WTC11 (cell line): Measurements from ENCODE around the gene CARHSP1. TPM values are rescaled to one million over a fixed set of nuclear protein-coding genes. Genes with fewer than 3 reads are reported as not detected.

Source experiments
- ATAC-seq: fragments of 200-7000 bp; cut with Tn5 transposase; 2 replicates; pipeline ENCODE4 v1.10.0; 2021; ENCODE audit warnings: mild to moderate bottlenecking, moderate library complexity
- CTCF ChIA-PET: fragments of 300-600 bp; sonication (Branson Sonifier 250); formaldehyde crosslinking; loops from one replicate; lab custom pipeline; 2021; ENCODE audit warnings: antibody characterized with exemption; lab: Charles Lee
- POLR2A ChIA-PET: fragments of 350-600 bp; sonication (Branson Sonifier 250); formaldehyde crosslinking; loops from one replicate; lab custom pipeline; 2021; ENCODE audit warnings: antibody characterized with exemption; lab: Charles Lee
- DNase-seq: peaks from one replicate; pipeline ENCODE4 v3.0.0; 2021; ENCODE audit warnings: low spot score
- H3K27ac Mint-ChIP-seq: 2 replicates; pipeline ENCODE4 v1.8.0; 2021; ENCODE audit warnings: mixed read lengths
- H3K27me3 Mint-ChIP-seq: 2 replicates; pipeline ENCODE4 v1.8.0; 2021; ENCODE audit warnings: low read depth, mild to moderate bottlenecking, moderate library complexity, mixed read lengths
- H3K36me3 Mint-ChIP-seq: 2 replicates; pipeline ENCODE4 v1.8.0; 2021; ENCODE audit warnings: mixed read lengths
- H3K4me1 Mint-ChIP-seq: 2 replicates; pipeline ENCODE4 v1.8.0; 2022; ENCODE audit warnings: mixed read lengths
- H3K4me3 Mint-ChIP-seq: 2 replicates; pipeline ENCODE4 v1.8.0; 2021; ENCODE audit warnings: mild to moderate bottlenecking, moderate library complexity, mixed read lengths
- H3K9me3 Mint-ChIP-seq: 2 replicates; pipeline ENCODE4 v1.8.0; 2021; ENCODE audit warnings: mixed read lengths
- ATF3 ChIP-seq: sonication (generic); formaldehyde crosslinking; conservative IDR thresholded peaks from 2 replicates; pipeline ENCODE4 v1.8.1; 2022; ENCODE audit warnings: mild to moderate bottlenecking, missing genetic modification reagents
- E2F5 ChIP-seq: sonication (generic); formaldehyde crosslinking; IDR thresholded peaks from 2 replicates; pipeline ENCODE4 v1.8.1; 2022; ENCODE audit warnings: mild to moderate bottlenecking, moderate library complexity, missing genetic modification reagents
- ESRRA ChIP-seq: sonication (generic); formaldehyde crosslinking; IDR thresholded peaks from 2 replicates; pipeline ENCODE4 v1.8.1; 2022; ENCODE audit warnings: mild to moderate bottlenecking, missing genetic modification reagents, borderline replicate concordance
- GRHL2 ChIP-seq: fragments of 250-450 bp; sonication (Bioruptor Pico); IDR thresholded peaks from 2 replicates; pipeline ENCODE4 v1.8.0; 2022; ENCODE audit warnings: mild to moderate bottlenecking, moderate library complexity; ENCODE audit not compliant: insufficient replicate concordance, severe bottlenecking
- JUN ChIP-seq: sonication (generic); formaldehyde crosslinking; IDR thresholded peaks from 2 replicates; pipeline ENCODE4 v1.8.0; 2023; ENCODE audit warnings: mild to moderate bottlenecking, missing genetic modification reagents
- KAT7 ChIP-seq: sonication (generic); formaldehyde crosslinking; IDR thresholded peaks from 2 replicates; pipeline ENCODE4 v1.8.1; 2023; ENCODE audit warnings: missing genetic modification reagents, mild to moderate bottlenecking, borderline replicate concordance
- MLX ChIP-seq: sonication (generic); formaldehyde crosslinking; IDR thresholded peaks from 2 replicates; pipeline ENCODE4 v1.8.1; 2023; ENCODE audit warnings: mild to moderate bottlenecking, missing genetic modification reagents, moderate library complexity
- MXD4 ChIP-seq: fragments of 250-450 bp; sonication (Bioruptor Pico); IDR thresholded peaks from 2 replicates; pipeline ENCODE4 v1.8.0; 2021; ENCODE audit warnings: mild to moderate bottlenecking, moderate library complexity, borderline replicate concordance
- NR1H2 ChIP-seq: sonication (generic); formaldehyde crosslinking; IDR thresholded peaks from 2 replicates; pipeline ENCODE4 v1.9.0; 2021; ENCODE audit warnings: mild to moderate bottlenecking, moderate library complexity, missing genetic modification reagents
- PREB ChIP-seq: sonication (generic); formaldehyde crosslinking; IDR thresholded peaks from 2 replicates; pipeline ENCODE4 v1.8.1; 2022; ENCODE audit warnings: mild to moderate bottlenecking, missing genetic modification reagents, moderate library complexity, borderline replicate concordance
- PRRX2 ChIP-seq: fragments of 250-450 bp; sonication (Bioruptor Pico); IDR thresholded peaks from 2 replicates; pipeline ENCODE4 v1.8.0; 2021; ENCODE audit warnings: mild to moderate bottlenecking
- RELA ChIP-seq: sonication (generic); formaldehyde crosslinking; IDR thresholded peaks from 2 replicates; pipeline ENCODE4 v1.8.1; 2022; ENCODE audit warnings: missing genetic modification reagents, mild to moderate bottlenecking, borderline replicate concordance
- USF1 ChIP-seq: sonication (generic); formaldehyde crosslinking; IDR thresholded peaks from 2 replicates; pipeline ENCODE4 v1.8.0; 2022; ENCODE audit warnings: mild to moderate bottlenecking, missing genetic modification reagents
- USF2 ChIP-seq: sonication (generic); formaldehyde crosslinking; IDR thresholded peaks from 2 replicates; pipeline ENCODE4 v1.8.1; 2023; ENCODE audit warnings: mild to moderate bottlenecking, missing genetic modification reagents, moderate library complexity
- ZBTB21 ChIP-seq: sonication (generic); formaldehyde crosslinking; IDR thresholded peaks from 2 replicates; pipeline ENCODE4 v1.8.1; 2023; ENCODE audit warnings: mild to moderate bottlenecking, missing genetic modification reagents, borderline replicate concordance
- ZNF121 ChIP-seq: sonication (generic); formaldehyde crosslinking; IDR thresholded peaks from 2 replicates; pipeline ENCODE4 v1.8.0; 2023; ENCODE audit warnings: missing genetic modification reagents
- ZNF281 ChIP-seq: sonication (generic); formaldehyde crosslinking; IDR thresholded peaks from 2 replicates; pipeline ENCODE4 v1.8.0; 2023; ENCODE audit warnings: mild to moderate bottlenecking, missing genetic modification reagents
- ZNF425 ChIP-seq: fragments of 250-450 bp; sonication (Bioruptor Pico); conservative IDR thresholded peaks from 2 replicates; pipeline ENCODE4 v1.9.0; 2021; ENCODE audit warnings: mild to moderate bottlenecking
- ZNF512 ChIP-seq: sonication (generic); formaldehyde crosslinking; IDR thresholded peaks from 2 replicates; pipeline ENCODE4 v1.8.1; 2022; ENCODE audit warnings: missing genetic modification reagents, borderline replicate concordance
- total RNA-seq: library from RNA; stranded (reverse); gene quantifications from 3 replicates; pipeline ENCODE4 v1.2.3, GENCODE V29; 2021

CARHSP1 gene
- total RNA-seq, 1 experiment from 2014 or later = 261 TPM

- no peak for TF ChIP-seq ZNF281
- no peak for TF ChIP-seq MLX
- no peak for TF ChIP-seq NR1H2 (CRISPR knock-in tag)
- no peak for TF ChIP-seq MXD4 (CRISPR knock-in tag)
- no peak for TF ChIP-seq ZNF121 (CRISPR knock-in tag)
- no peak for TF ChIP-seq ATF3
Measured at GRCh38 chr16:8901320-8901861, 32.6 kb upstream of the CARHSP1 start (continued).

GRCh38 chr16:8900343-8900742 is 31.5 kb upstream of the CARHSP1 start:
- ChIA-PET POLR2A (no interaction called here), CTCF (interaction anchor here (1.1 to 4.3 kb wide), 5 partner anchors 32 to 113 kb away, joined by 3 to 15 read pairs (median 5); partner anchors contain the start of gene CARHSP1)
- Mint-ChIP-seq H3K4me1 (no peaks in the 10 kb centered on the region), H3K27ac (peak overlapping the region; percentile 37; the same call in 1 of the 2 replicates), H3K4me3 (no peak overlapping the region), H3K36me3 (peaks cover 89% of the 10 kb centered on the region), H3K9me3 (no peaks in the 10 kb centered on the region), H3K27me3 (no peaks in the 10 kb centered on the region)
- DNase-seq = no peak
- no peak for TF ChIP-seq E2F5
- no peak for ATAC-seq

- Mint-ChIP-seq H3K4me3 (no peak overlapping the region), H3K27me3 (no peaks in the 10 kb centered on the region), H3K9me3 (no peaks in the 10 kb centered on the region), H3K36me3 (peaks cover 89% of the 10 kb centered on the region), H3K27ac (peak overlapping the region; percentile 37), H3K4me1 (no peaks in the 10 kb centered on the region)
- DNase-seq (no peak), ATAC-seq (peak; percentile 65)
- ChIA-PET CTCF (interaction anchor here (0.6 to 4.3 kb wide), 8 partner anchors 16 to 219 kb away, joined by 3 to 15 read pairs (median 4); partner anchors contain the start of gene CARHSP1), POLR2A (interaction anchor here (0.6 kb wide), 1 partner anchor 107 kb away, joined by 3 read pairs; no protein-coding TSS in a partner anchor)
- TF ChIP-seq ZNF512 (CRISPR knock-in tag) (no peak), ATF3 (no peak), ESRRA (CRISPR knock-in tag) (no peak), MXD4 (CRISPR knock-in tag) (no peak), USF1 (CRISPR knock-in tag) (no peak), PREB (CRISPR knock-in tag) (no peak), ZNF425 (CRISPR knock-in tag) (no peak), USF2 (CRISPR knock-in tag) (no peak), PRRX2 (CRISPR knock-in tag) (no peak), JUN (no peak), GRHL2 (CRISPR knock-in tag) (no peak), KAT7 (CRISPR knock-in tag) (no peak), ZBTB21 (CRISPR knock-in tag) (no peak), RELA (CRISPR knock-in tag) (no peak)
Measured at GRCh38 chr16:8899709-8900317, 31.0 kb upstream of the CARHSP1 start.
